ENCODE data around the gene GLI3.

The GLI3 gene

GRCh38 chr7:42105554-42106358 is 131.3 kb downstream of the GLI3 start:
- DNase-seq (ENCODE audit: low read depth in 3 of 3, low spot score in 1 of 3) = no peak

GRCh38 chr7:42104694-42105093 is 132.3 kb downstream of the GLI3 start:
- no peak for DNase-seq (ENCODE audit: low read depth in 3 of 3, low spot score in 1 of 3)

GRCh38 chr7:42104231-42104630 is 132.8 kb downstream of the GLI3 start:
- no peak for DNase-seq (ENCODE audit: low read depth in 3 of 3, low spot score in 1 of 3)

- DNase-seq (ENCODE audit: low read depth in 3 of 3, low spot score in 1 of 3) = no peak
These were observed 133.6 kb downstream of the GLI3 start for GRCh38 chr7:42103456-42103855.

GRCh38 chr7:42103020-42103419 is 134.0 kb downstream of the GLI3 start:
- no peak for DNase-seq (ENCODE audit: low read depth in 3 of 3, low spot score in 1 of 3)

- no peak for DNase-seq (ENCODE audit: low read depth in 3 of 3, low spot score in 1 of 3)
These were observed 134.7 kb downstream of the GLI3 start for GRCh38 chr7:42102301-42102700.

GRCh38 chr7:42100156-42100508 is 136.9 kb downstream of the GLI3 start:
- no peak for DNase-seq (ENCODE audit: low read depth in 3 of 3, low spot score in 1 of 3)

GRCh38 chr7:42099470-42100155 is 137.4 kb downstream of the GLI3 start:
- no peak for DNase-seq (ENCODE audit: low read depth in 3 of 3, low spot score in 1 of 3)

- no peak for DNase-seq (ENCODE audit: low read depth in 3 of 3, low spot score in 1 of 3)
These were observed 137.9 kb downstream of the GLI3 start for GRCh38 chr7:42099066-42099465.

GRCh38 chr7:42097752-42098151 is 139.3 kb downstream of the GLI3 start:
- no peak for DNase-seq (ENCODE audit: low read depth in 3 of 3, low spot score in 1 of 3)

- DNase-seq (ENCODE audit: low read depth in 3 of 3, low spot score in 1 of 3) = no peak
These were observed 140.1 kb downstream of the GLI3 start for GRCh38 chr7:42096681-42097561.

GRCh38 chr7:42096268-42096667 is 140.7 kb downstream of the GLI3 start:
- no peak for DNase-seq (ENCODE audit: low read depth in 3 of 3, low spot score in 1 of 3)

- DNase-seq (ENCODE audit: low read depth in 3 of 3, low spot score in 1 of 3) = no peak
These were observed 141.2 kb downstream of the GLI3 start for GRCh38 chr7:42095791-42096190.

GRCh38 chr7:42093349-42093905 is 143.6 kb downstream of the GLI3 start:
- no peak for DNase-seq (ENCODE audit: low read depth in 3 of 3, low spot score in 1 of 3)

GRCh38 chr7:42091461-42092291 is 145.3 kb downstream of the GLI3 start:
- no peak for DNase-seq (ENCODE audit: low read depth in 3 of 3, low spot score in 1 of 3)

- DNase-seq (ENCODE audit: low read depth in 3 of 3, low spot score in 1 of 3) = no peak
These were observed 146.2 kb downstream of the GLI3 start for GRCh38 chr7:42090806-42091205.

- no peak for DNase-seq (ENCODE audit: low read depth in 3 of 3, low spot score in 1 of 3)
These were observed 147.0 kb downstream of the GLI3 start for GRCh38 chr7:42090056-42090455.

GRCh38 chr7:42087616-42088015 is 149.4 kb downstream of the GLI3 start:
- DNase-seq (ENCODE audit: low read depth in 3 of 3, low spot score in 1 of 3) = no peak

GRCh38 chr7:42085531-42085930 is 151.5 kb downstream of the GLI3 start:
- no peak for DNase-seq (ENCODE audit: low read depth in 3 of 3, low spot score in 1 of 3)

- no peak for DNase-seq (ENCODE audit: low read depth in 3 of 3, low spot score in 1 of 3)
These were observed 152.7 kb downstream of the GLI3 start for GRCh38 chr7:42084263-42084662.

- no peak for DNase-seq (ENCODE audit: low read depth in 3 of 3, low spot score in 1 of 3)
These were observed 153.7 kb downstream of the GLI3 start for GRCh38 chr7:42083284-42083683.
